Bronchial epithelial cell (primary cell): ENCODE measurements around the gene DAPK2. TPM values are rescaled to one million over a fixed set of nuclear protein-coding genes. Genes with fewer than 3 reads are reported as not detected.

ENCODE experiments used
- DNase-seq: peaks from one replicate; pipeline ENCODE4 v3.0.0-alpha.2; 2010; ENCODE audit warnings: low read depth
- FAIRE-seq: peaks from 2 replicates; lab custom pipeline; 2011; peaks lifted over from hg19 to GRCh38; lab: Jason Lieb, UNC
- H3K27me3 ChIP-seq: 2 replicates; pipeline ENCODE4 v1.5.1; 2011; ENCODE audit warnings: low read length; ENCODE audit not compliant: control insufficient read depth, insufficient read depth
- H3K36me3 ChIP-seq: 2 replicates; pipeline ENCODE4 v1.5.1; 2011; ENCODE audit warnings: low read length; ENCODE audit not compliant: control insufficient read depth, insufficient read depth
- H3K4me3 ChIP-seq: 2 replicates; pipeline ENCODE4 v1.5.1; 2011; ENCODE audit warnings: mild to moderate bottlenecking, low read depth, low read length, control low read depth
- total RNA-seq: library from RNA; depleted of rRNA; stranded (reverse); fragments of >200 nt; gene quantifications from 2 replicates; pipeline ENCODE4 v1.2.1, GENCODE V29; 2014
- TF ChIP-seq, protein P1 (sequence below): IDR thresholded peaks from 2 replicates; pipeline ENCODE4 v1.5.1; 2011; ENCODE audit warnings: mild to moderate bottlenecking, moderate library complexity, low read length, control low read depth, inconsistent platforms; ENCODE audit not compliant: insufficient read depth, severe bottlenecking

The DAPK2 gene
- total RNA-seq, 1 donor from 2014 or later: 0.53 TPM

DNA sequence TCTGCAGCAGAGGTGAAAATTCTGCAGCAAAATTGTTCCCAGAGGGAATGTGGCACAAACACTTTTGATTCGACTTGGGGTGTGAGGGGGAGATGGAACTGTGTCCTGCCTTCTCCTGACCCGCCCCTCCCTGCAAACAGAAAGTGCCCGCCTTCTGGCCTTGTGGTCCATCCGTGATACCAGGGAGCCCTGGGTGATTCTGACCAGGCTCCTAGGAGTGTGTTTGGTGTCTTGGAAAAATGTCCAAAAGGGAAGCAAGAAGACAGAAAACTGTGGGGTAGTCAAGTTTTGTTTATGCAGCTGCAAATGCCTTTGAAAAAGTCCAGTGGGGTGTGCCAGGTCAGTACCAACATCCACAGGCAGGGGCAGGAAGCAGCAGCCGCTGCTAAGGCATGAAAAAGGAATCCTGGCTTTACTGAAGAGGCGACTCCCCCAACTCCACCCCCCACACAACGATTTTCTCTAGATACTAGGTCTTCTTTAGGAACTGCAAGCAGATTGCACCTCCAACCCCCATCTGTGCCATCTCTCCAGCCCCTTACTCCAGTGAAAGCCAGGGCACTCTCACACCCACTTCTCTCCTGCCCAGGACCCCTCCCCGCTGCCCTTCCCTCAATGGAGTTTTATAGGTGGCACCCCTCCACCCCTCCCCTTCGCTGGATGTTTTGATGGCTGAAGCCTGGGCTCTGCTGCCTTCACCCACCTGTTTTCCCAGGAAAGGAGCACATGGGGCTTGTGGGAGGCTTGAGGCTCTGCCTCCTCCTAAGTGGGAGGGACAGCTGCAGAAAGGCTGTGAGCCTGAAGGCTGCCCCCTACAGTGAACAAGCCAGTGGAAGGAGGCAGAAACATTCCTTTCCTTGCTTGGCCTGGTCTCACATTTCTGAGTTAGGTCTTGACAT, 130.2 kb downstream of the DAPK2 start:
- Histone ChIP-seq H3K27me3 (no peaks in the 10 kb centered on the region), H3K4me3 (no peak overlapping the region), H3K36me3 (no peaks in the 10 kb centered on the region)
- no peak for FAIRE-seq
- peak; percentile 15 for DNase-seq
- TF ChIP-seq, protein P1, sequence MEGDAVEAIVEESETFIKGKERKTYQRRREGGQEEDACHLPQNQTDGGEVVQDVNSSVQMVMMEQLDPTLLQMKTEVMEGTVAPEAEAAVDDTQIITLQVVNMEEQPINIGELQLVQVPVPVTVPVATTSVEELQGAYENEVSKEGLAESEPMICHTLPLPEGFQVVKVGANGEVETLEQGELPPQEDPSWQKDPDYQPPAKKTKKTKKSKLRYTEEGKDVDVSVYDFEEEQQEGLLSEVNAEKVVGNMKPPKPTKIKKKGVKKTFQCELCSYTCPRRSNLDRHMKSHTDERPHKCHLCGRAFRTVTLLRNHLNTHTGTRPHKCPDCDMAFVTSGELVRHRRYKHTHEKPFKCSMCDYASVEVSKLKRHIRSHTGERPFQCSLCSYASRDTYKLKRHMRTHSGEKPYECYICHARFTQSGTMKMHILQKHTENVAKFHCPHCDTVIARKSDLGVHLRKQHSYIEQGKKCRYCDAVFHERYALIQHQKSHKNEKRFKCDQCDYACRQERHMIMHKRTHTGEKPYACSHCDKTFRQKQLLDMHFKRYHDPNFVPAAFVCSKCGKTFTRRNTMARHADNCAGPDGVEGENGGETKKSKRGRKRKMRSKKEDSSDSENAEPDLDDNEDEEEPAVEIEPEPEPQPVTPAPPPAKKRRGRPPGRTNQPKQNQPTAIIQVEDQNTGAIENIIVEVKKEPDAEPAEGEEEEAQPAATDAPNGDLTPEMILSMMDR: peak; percentile 49

DNA sequence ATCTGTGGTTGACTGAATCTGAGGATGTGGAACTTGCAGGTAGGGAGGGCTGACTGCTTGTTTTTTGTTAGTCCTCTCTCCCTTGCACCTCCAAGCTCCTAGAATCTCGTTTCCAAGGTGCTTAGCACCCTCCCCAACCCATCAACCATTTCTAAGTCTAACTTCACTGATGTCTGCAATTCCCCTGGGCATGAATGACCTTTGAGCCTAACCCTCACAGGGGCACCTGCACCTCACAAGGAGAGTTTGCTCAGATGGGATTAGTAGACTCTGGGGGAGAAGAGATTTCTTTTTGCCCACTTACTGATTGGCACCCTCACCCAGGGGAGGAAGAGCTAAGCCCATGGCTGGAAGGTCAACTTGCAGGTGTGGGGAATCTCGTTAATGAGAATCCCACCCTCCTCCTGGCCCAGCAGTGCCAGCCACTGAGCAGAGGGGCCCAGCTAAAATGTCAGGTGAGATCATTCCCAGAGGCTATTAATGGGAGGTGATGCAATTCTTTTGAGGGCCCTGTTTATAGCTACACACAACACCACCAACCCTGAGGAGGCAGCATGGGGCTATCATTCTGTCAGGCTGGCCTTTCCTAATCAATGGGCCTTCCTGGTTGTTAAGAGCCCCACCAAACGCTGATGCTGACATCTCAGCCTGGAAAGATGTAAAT, 130.9 kb downstream of the DAPK2 start:
- H3K36me3 ChIP-seq: no peaks in the 10 kb centered on the region
- no peak for FAIRE-seq
- no peak overlapping the region for H3K4me3 ChIP-seq
- TF ChIP-seq, protein P1: no peak
- DNase-seq: peak; percentile 26
- H3K27me3 ChIP-seq: no peaks in the 10 kb centered on the region

DNA sequence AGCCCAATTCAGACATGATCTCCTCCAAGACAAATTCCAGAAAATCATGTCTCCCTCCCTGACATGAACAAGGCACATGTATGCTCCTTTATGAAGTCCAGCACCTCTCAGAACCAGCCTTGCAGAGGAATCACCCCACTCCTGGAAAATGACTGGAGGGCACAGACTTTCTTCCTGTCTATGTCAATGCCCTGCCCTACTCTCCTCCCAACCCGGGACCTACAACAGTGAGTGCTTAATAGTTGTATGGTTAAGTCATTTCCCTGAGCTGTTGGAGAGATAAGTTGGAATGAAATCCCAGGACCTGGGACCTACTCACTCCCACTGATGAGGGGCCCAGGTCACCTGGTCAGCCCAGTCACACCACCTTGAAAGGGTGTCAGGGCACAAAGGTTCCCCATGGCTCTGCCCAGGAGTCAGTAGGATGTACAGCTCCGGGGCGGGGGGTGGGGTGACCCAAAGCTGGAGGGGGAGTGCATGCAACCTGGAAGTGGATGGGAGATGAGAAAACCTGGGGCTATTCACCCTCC, 132.4 kb downstream of the DAPK2 start:
- FAIRE-seq (no peak), DNase-seq (peak; percentile 76)
- Histone ChIP-seq H3K36me3 (no peaks in the 10 kb centered on the region), H3K4me3 (no peak overlapping the region), H3K27me3 (no peaks in the 10 kb centered on the region)
- TF ChIP-seq, protein P1: no peak

DNA sequence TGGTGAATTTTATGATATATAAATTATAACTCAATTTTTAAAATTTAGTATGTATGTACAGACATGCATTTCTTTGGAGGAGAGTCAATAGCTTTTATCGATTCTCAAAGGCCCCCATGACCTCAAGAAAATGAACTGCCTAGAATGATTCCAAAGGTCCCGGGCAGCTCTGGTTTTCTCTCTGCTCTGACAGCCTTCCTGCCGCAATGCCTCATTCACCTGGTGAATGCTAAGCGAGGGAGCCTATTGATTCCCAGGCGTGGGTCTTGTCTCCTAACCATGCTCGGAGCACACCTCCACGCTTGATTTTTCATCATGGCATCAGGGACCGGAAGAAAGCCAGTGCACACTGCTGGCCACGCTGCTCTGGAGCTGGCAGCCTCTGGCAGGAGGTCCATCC, 132.9 kb downstream of the DAPK2 start:
- DNase-seq: no peak
- H3K36me3 ChIP-seq: no peaks in the 10 kb centered on the region
- no peaks in the 10 kb centered on the region for H3K27me3 ChIP-seq
- TF ChIP-seq, protein P1: no peak
- no peak for FAIRE-seq
- no peak overlapping the region for H3K4me3 ChIP-seq

DNA sequence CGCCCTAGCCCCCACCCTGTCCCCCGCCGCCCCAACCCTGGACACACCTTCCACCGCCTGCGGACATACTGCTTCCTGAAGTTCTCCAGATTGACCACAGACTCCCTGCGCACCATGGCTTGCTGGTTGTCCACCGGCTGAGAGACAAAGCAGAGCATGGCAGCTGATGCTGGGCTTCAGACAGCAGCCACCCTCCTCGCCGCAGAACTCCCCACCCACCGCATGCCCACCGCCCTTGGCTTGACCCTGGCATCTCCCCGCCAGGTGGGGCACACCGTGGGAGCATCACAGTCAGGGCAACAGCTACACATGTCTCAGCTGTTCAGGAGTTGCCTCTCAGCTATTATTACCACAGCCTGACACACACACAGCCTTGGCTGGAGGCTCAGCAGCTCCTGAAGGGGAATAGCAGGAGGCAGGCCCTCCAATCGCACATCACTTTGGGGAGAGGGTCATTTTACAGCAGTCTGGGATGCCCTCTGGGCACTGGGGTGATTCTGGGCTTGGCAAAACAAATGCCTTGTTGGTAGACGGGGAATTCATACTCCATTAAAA, 134.1 kb downstream of the DAPK2 start:
- FAIRE-seq (no peak), DNase-seq (no peak)
- TF ChIP-seq, protein P1: no peak
- H3K27me3 ChIP-seq: no peaks in the 10 kb centered on the region
- H3K36me3 ChIP-seq: no peaks in the 10 kb centered on the region
- no peak overlapping the region for H3K4me3 ChIP-seq
